Hematopoietic multipotent progenitor cell treated with erythropoietin and hydrocortisone succinate and interleukin-3 and kit ligand, for 6 days (in vitro differentiated cells): Measurements from ENCODE around the gene CD226.
A peak's percentile ranks its signal among the peaks of the same experiment; 100 is the strongest.
"Not testable (repeated sequence)": the region's sequence is repeated elsewhere in the genome, so short reads cannot be mapped to it uniquely, and the experiment has no call there.

Source experiments
- DNase-seq: peaks from one replicate; pipeline ENCODE4 v3.0.0-alpha.2; 2015

Gene CD226

GRCh38 chr18:69899154-69899923, 48.3 kb downstream of the CD226 start:
- DNase-seq = not testable (repeated sequence)

- DNase-seq = peak; percentile 25
Measured at GRCh38 chr18:69898241-69898861, 49.3 kb downstream of the CD226 start.

- no peak for DNase-seq
Measured at GRCh38 chr18:69897397-69898108, 50.1 kb downstream of the CD226 start.

- no peak for DNase-seq
Measured at GRCh38 chr18:69895066-69896047, 52.3 kb downstream of the CD226 start.

DNA sequence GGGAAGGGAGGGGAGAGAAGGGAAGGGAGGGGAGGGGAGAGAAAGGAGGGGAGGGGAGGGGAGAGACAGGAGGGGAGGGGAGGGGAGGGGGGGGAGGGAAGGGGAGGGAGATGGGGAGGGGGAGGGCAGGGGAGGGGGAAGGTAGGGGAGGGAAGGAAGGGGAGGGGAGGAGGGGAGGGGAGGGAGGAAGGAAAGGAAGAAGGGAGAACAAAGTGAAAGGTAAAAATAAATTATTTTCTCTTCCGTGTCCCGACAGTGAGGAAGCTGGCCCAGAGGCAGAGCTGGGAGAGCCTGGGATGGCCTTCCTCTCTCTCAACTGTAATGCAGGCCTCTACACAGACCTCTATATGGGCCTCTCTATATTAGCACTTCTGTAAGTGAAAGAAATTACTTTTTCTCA, 53.2 kb downstream of the CD226 start:
- no peak for DNase-seq

GRCh38 chr18:69890558-69890957, 57.1 kb downstream of the CD226 start:
- DNase-seq = no peak

- DNase-seq = no peak
Measured at GRCh38 chr18:69889009-69889408, 58.7 kb downstream of the CD226 start.

- DNase-seq = no peak
Measured at GRCh38 chr18:69887256-69887655, 60.4 kb downstream of the CD226 start.

- no peak for DNase-seq
Measured at GRCh38 chr18:69885841-69886531, 61.7 kb downstream of the CD226 start.

- no peak for DNase-seq
Measured at GRCh38 chr18:69885355-69885754, 62.3 kb downstream of the CD226 start.

DNA sequence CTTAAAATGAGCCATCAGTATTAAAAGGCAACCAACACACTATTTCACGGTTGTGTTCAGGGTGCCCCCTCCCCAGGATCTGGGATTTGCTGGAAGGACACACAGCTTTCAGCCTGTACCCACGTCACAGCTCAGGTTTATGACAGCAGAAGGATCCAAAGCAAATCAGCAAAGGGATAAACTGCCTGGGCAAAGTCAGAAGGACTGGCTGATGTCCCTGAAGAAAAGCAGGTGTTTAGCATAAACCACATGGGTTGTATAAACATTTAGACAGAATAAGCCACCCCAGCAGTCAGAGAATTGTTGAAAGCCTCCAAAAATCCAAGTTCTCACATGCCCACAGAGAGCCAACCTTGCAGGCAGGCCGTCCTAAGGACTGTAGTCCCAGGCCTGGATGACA, 63.9 kb downstream of the CD226 start:
- no peak for DNase-seq

- no peak for DNase-seq
Measured at GRCh38 chr18:69882965-69883668, 64.6 kb downstream of the CD226 start.

DNA sequence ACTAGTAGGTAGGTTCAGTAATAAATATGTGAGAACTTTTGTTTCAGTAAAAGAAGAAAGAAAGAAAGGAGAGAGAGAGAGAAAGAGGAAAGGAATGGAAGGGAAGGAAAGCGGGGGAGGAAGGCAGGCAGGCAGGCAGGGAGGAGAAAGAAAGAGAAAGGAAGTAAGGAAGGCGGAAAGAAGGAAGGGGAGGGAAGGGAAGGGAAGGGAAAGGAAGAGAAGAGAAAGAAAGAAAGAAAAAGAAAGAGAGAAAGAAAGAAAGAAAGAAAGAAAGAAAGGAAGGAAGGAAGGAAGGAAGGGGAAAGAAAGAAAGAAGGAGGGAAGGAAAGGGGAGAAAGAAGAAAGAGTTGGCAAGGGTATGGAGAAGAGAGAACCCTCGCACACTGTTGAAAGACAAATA, 67.6 kb downstream of the CD226 start:
- no peak for DNase-seq

GRCh38 chr18:69879051-69879450, 68.6 kb downstream of the CD226 start:
- DNase-seq = not testable (repeated sequence)

DNA sequence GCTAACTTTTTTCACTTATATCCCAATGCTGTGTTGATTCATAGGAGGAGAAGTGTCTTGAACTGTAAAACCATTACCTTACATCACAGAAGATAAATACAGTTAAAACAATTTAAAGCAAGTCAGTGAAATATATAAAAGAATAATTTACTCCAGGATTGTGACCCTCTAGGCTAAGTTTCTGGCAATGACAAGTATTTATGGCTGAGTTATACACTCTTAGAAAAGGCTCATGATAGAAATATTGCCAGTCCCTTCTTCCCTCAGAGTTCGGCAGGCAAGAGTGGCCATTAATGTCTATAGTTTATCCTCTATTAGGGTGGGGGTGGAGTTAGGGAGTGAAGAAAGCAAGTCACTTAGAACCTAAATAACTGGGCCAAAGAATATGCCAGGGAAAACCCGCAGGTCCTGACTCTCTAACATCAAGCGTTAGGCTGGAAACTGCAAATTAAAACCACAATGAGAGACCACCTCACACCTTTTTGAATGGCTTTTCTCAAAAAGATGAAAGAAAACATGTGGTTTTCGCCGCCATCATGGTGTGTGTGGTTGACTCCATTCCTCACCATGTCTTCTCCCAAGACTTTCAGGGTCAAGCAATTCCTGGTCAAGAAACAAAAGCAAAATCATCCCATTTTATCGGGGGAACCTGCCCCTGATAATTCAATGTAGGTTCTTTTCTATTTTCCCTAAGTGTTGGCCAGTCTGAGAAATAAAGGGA, 69.3 kb downstream of the CD226 start:
- no peak for DNase-seq

- no peak for DNase-seq
Measured at GRCh38 chr18:69876490-69876889, 71.2 kb downstream of the CD226 start.

GRCh38 chr18:69874058-69874457, 73.6 kb downstream of the CD226 start:
- DNase-seq = no peak

GRCh38 chr18:69872661-69873060, 75.0 kb downstream of the CD226 start:
- no peak for DNase-seq

GRCh38 chr18:69871363-69871762, 76.3 kb downstream of the CD226 start:
- DNase-seq = no peak

DNA sequence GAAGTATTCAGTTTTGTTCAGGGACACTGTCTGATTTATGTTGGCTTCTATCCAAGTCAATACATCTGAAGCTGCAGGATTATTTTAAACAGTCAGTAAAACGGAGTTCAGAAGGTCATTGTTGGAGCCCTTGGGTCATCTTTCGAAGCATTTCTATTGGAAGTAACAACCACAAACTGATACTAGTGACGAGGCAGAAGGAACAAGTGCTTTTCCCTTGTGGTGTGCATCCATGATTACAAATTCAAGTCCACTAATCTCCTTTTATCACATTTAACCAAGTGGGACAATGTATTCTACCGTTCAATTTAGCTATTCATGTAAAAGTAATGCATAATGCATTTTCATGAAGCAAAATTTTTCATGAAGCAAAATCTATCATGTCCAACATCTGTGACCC, 76.9 kb downstream of the CD226 start:
- no peak for DNase-seq

DNA sequence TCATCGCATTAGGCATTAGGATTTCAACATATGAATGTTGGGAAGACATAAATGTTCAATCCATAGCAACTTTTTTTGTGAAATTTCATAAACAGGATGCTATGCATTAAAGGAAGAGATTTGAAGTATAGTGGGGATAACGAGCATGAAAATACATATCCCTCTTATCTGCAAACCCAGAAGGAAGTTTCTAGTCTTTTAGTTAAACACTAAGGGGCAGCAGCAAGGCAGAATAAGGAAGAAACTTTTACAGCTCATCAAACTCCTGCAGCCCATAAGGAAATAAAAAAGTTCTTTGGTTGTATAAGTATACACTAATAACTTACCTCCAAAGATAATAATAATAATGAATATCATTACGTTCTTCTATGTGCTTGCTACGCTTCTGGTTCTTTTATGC, 81.5 kb downstream of the CD226 start:
- DNase-seq = peak; percentile 9
